ENCODE results near the gene CCDC30.
"Not testable (repeated sequence)": the region's sequence is repeated elsewhere in the genome, so short reads cannot be mapped to it uniquely, and the experiment has no call there.

The CCDC30 gene

GRCh38 chr1:42504535-42505128, 41.5 kb downstream of the CCDC30 start:
- no peak overlapping the region for H3K4me3 ChIP-seq (ENCODE audit: low read length)
- DNase-seq (ENCODE audit: low read depth, low spot score), result no peak

DNA sequence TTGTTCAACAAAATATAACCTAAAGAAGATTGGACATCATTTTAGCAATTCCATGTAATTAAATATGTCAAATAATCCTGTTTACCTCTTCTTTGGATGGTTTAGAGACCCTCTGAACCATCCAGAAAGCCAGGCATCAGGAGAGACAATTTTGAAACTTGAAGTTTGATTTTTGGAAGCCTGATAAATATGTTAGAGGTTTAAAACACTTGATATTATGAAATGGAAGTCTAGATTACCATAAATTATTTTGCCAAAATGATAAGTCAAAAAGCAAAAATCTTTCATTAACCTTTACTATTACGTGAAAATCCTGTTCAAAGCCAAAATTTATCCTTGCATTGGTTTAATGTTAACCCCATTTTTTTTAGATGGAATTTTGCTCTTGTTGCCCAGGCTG, 43.5 kb downstream of the CCDC30 start:
- H3K4me3 ChIP-seq (ENCODE audit: low read length), result no peak overlapping the region
- DNase-seq (ENCODE audit: low read depth, low spot score), result no peak

DNA sequence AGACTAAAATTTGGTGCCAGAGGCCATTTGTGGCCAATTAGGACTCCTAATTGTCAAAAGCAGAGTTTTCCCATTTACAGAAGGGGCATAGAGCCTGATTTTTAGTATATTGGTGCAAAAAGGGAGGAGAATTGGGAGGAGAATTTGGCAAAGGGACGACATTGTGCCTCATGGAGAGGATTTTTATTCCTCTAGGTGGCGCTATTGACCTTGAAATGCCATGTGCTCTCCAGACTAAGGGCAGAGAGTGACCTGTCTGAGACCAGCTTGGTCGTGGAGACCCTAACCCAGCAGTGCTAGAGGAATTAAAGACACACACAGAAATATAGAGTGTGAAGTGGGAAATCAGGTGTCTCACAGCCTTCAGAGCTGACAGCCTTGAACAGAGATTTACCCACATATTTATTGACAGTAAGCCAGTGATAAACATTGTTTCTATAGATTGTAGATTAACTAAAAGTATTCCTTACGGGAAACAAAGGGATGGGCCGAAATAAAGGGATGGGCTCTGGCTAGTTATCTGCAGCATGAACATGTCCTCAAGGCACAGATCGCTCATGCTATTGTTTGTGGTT, 48.6 kb downstream of the CCDC30 start:
- not testable (repeated sequence) for H3K4me3 ChIP-seq (ENCODE audit: low read length); DNase-seq (ENCODE audit: low read depth, low spot score)

GRCh38 chr1:42518908-42519307, 55.8 kb downstream of the CCDC30 start:
- H3K4me3 ChIP-seq (ENCODE audit: low read length), result no peak overlapping the region
- no peak for DNase-seq (ENCODE audit: low read depth, low spot score)

DNA sequence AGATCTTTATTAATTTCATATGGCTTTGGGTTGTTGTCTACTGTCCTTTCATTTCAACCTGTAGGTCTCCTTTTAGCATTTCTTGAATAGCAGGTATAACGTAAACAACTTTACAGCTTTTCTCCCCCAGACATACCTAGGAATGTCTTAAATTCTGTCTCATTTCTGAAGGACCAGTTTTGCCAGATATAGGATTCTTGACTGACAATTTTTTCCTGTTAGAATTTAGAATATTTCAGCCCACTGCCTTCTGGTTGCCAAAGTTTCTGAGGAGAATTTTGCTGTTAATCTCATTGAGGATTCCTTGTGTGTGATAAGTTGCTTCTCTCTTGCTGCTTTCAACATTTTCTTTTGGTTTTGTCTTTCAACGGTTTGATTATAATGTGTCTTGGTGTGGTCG, 60.1 kb downstream of the CCDC30 start:
- DNase-seq (ENCODE audit: low read depth, low spot score), result no peak

DNA sequence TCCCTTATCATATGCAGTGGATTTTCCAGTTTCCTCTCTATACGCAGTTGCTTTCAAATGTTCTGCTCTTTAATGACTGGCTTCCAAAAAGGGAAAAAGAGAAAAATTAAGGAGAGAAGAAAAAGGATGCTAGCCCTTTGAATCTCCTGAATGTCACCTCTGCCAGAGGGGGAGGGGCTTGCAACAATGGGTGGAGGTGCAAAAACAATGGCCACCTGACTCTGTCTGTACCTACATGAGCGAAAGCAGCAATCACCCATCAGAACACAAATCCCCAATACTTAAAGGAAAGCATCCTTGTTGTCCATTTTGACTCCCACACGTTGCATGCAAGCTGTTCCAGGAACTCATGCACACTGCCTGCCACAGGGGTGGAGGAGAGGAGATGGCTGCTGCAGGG, 61.2 kb downstream of the CCDC30 start:
- H3K4me3 ChIP-seq (ENCODE audit: low read length), result no peak overlapping the region
- DNase-seq (ENCODE audit: low read depth, low spot score), result no peak

More for the DNA sequence above, 60.1 kb downstream of the CCDC30 start:
- H3K4me3 ChIP-seq (ENCODE audit: low read length), result no peak overlapping the region

DNA sequence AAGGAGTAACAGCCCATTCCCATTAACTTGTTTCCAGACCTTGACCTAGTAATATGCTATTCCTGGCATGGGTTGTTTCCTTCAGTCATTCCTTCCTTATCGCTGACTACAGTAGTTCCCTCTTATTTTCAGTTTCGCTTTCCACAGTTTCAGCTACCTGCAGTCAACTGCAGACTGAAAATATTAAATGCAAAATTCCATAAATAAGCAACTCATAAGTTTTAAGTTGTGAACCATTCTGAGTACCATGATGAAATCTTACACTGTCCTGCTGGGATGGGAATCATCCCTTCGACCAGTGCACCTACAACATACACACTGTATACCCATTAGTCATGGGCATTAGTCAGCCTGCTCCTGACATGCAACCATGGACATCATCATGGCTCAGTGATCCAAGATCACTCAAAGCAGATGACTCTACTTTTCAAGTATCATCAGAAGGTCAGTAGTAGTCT, 66.7 kb downstream of the CCDC30 start:
- no peak for DNase-seq (ENCODE audit: low read depth, low spot score)
- H3K4me3 ChIP-seq (ENCODE audit: low read length), result no peak overlapping the region

- no peak for DNase-seq (ENCODE audit: low read depth, low spot score)
- H3K4me3 ChIP-seq (ENCODE audit: low read length), result no peak overlapping the region
These were observed 68.0 kb downstream of the CCDC30 start for GRCh38 chr1:42531043-42531442.

GRCh38 chr1:42533101-42533863, 70.2 kb downstream of the CCDC30 start:
- H3K4me3 ChIP-seq (ENCODE audit: low read length), result no peak overlapping the region

DNA sequence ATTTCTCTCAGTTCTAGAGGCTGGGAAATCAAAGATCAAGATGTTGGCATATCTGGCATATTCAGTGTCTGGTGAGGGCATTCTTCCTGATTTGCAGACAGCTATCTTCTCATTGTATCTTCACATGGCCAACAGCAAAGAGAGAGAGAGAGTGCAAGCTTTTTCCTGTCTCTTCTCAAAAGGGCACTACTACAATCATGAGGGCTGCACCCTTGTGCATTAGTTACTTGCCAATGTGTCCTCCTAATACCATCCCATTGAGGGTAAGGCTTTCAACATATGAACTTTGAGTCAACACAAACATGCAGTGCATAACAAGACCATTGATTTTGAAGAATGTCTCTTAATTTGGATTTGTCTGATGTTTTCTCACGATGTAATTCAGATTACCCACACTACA, 78.0 kb downstream of the CCDC30 start:
- DNase-seq (ENCODE audit: low read depth, low spot score), result no peak
- H3K4me3 ChIP-seq (ENCODE audit: low read length), result no peak overlapping the region

More at GRCh38 chr1:42533101-42533863, 70.2 kb downstream of the CCDC30 start:
- no peak for DNase-seq (ENCODE audit: low read depth, low spot score)

- H3K4me3 ChIP-seq (ENCODE audit: low read length), result no peak overlapping the region
- no peak for DNase-seq (ENCODE audit: low read depth, low spot score)
These were observed 88.1 kb downstream of the CCDC30 start for GRCh38 chr1:42551180-42551579.

GRCh38 chr1:42551590-42551989, 88.5 kb downstream of the CCDC30 start:
- DNase-seq (ENCODE audit: low read depth, low spot score), result no peak
- no peak overlapping the region for H3K4me3 ChIP-seq (ENCODE audit: low read length)

- DNase-seq (ENCODE audit: low read depth, low spot score), result no peak
- no peak overlapping the region for H3K4me3 ChIP-seq (ENCODE audit: low read length)
These were observed 89.5 kb downstream of the CCDC30 start for GRCh38 chr1:42552636-42553035.

DNA sequence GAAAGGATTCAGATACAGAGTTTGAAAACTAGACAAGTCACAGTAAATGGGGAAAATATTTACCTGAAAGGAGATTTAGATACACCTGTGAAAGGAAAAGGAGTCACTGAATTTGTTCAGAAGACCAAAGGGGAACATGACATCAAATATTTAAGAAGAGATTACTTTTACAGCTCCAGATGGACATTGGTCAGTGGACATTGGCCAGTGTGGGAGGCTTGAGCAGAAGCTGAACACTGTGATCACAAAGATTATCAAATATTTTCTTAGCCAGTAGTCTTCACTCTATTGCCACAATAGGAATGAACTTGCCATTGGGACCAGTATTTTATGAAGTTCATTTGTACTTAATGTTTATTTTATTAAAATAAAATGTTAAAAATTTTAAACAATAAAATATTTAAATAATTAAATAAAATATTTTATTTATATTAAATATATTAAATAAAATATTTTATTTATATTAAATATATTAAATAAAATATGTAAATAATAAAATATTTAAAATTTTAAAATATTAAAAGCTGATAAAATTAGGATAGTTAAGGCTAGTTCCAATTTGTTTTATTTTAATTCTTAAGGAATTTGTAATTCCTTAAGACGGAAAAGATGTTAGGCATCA, 94.3 kb downstream of the CCDC30 start:
- H3K4me3 ChIP-seq (ENCODE audit: low read length), result no peak overlapping the region
- DNase-seq (ENCODE audit: low read depth, low spot score), result no peak

- DNase-seq (ENCODE audit: low read depth, low spot score), result no peak
- no peak overlapping the region for H3K4me3 ChIP-seq (ENCODE audit: low read length)
These were observed 104.0 kb downstream of the CCDC30 start for GRCh38 chr1:42567038-42567437.

- H3K4me3 ChIP-seq (ENCODE audit: low read length), result no peak overlapping the region
- DNase-seq (ENCODE audit: low read depth, low spot score), result no peak
These were observed 113.8 kb downstream of the CCDC30 start for GRCh38 chr1:42576935-42577334.

DNA sequence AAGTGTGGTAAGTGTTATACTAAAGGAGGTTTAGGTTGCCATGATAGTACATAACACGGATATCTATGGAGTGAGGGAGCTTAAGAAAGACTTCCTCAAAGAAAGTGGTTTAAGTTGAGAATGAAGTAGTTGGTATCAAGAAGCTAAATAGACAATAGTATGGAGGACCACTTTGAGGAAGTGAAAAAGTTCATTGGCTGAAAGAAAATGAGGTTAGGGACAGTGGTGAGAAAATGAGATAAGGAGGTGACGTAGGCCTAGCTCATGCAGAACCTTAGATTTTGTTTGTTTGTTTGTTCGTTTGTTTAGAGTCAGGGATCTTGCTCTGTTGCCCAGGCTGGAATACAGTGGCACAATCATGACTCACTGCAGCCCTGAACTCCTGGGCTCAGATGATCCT, 122.9 kb downstream of the CCDC30 start:
- H3K4me3 ChIP-seq (ENCODE audit: low read length), result no peak overlapping the region
- no peak for DNase-seq (ENCODE audit: low read depth, low spot score)

GRCh38 chr1:42587753-42588152, 124.7 kb downstream of the CCDC30 start:
- no peak for DNase-seq (ENCODE audit: low read depth, low spot score)
- H3K4me3 ChIP-seq (ENCODE audit: low read length), result no peak overlapping the region

DNA sequence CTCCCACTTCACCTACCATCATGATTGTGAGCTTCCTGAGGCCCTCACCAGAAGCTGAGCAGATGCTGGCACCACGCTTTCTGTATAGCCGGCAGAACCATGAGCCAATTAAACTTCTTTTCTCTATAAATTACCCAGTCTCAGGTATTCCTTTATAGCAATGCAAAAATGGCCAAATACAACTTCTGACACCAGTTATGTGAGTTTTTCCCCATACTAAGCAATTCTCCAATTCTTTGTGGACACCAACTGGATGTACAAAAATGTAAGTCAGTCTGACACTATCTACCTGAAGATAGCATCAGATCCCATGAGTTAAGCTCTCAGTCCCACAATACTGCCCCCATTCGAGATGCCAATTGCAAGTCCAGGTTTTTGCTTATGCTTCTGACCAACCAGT, 129.7 kb downstream of the CCDC30 start:
- DNase-seq (ENCODE audit: low read depth, low spot score), result no peak
- H3K4me3 ChIP-seq (ENCODE audit: low read length), result no peak overlapping the region

DNA sequence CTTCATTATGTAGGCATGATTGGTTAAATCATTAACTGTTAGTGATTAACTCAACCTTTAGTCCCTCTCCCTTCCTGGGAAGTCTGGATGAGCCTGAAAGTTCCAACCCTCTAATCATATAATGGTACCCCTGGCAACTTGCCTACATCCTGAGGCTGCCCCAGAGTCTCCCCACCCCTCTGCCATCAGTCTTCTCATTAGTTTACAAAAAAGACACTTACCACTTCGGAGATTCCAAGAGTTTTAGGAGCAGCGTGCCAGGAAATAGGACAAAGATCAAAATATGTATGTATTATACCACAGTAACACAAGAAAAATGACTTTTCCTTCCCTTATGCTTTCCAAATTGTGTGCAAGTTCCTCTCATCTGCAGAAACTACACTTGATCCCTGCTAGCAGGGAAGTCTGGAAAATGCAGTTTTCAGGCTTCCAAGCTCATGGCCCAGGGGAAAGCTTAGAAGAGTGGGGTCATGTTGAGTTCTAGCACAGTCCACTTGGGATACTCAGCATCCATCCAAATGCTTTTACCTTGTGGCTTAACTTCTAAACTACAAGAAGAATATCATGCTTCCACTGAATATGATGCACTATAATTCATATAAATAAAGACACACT, 130.5 kb downstream of the CCDC30 start:
- no peak for DNase-seq (ENCODE audit: low read depth, low spot score)
- no peak overlapping the region for H3K4me3 ChIP-seq (ENCODE audit: low read length)

Measured in Jurkat, Clone E6-1 (cell line).